Vagina (tissue), 2 donors: ENCODE results near the gene IRS2.
A peak's percentile ranks its signal among the peaks of the same experiment; 100 is the strongest.

Experiments
- POLR2A ChIP-seq, 2 donors: fragments of 450-650 bp; IDR thresholded peaks; one replicate each; pipeline ENCODE4 v1.6.1; 2017; ENCODE audit warnings: antibody characterized with exemption in 2 of 2, mild to moderate bottlenecking in 2 of 2, moderate library complexity in 2 of 2
- POLR2AphosphoS5 ChIP-seq, 2 donors: sonication (generic); formaldehyde crosslinking; IDR thresholded peaks; one replicate each; pipeline ENCODE4 v1.9.0; 2017; ENCODE audit warnings: antibody characterized with exemption in 2 of 2, mild to moderate bottlenecking in 2 of 2, low read depth in 1 of 2; ENCODE audit not compliant: insufficient read depth in 1 of 2
- TF ChIP-seq, protein P1 (sequence below), 3 experiments: fragments of 450-650 bp in 2 of 3; fragments of 200-600 bp in 1 of 3; sonication (generic) in 1 of 3; IDR thresholded peaks; one replicate each; pipeline ENCODE4 v1.5.1; 2017 to 2019; ENCODE audit warnings: antibody characterized with exemption in 3 of 3, mild to moderate bottlenecking in 2 of 3, moderate library complexity in 2 of 3

DNA sequence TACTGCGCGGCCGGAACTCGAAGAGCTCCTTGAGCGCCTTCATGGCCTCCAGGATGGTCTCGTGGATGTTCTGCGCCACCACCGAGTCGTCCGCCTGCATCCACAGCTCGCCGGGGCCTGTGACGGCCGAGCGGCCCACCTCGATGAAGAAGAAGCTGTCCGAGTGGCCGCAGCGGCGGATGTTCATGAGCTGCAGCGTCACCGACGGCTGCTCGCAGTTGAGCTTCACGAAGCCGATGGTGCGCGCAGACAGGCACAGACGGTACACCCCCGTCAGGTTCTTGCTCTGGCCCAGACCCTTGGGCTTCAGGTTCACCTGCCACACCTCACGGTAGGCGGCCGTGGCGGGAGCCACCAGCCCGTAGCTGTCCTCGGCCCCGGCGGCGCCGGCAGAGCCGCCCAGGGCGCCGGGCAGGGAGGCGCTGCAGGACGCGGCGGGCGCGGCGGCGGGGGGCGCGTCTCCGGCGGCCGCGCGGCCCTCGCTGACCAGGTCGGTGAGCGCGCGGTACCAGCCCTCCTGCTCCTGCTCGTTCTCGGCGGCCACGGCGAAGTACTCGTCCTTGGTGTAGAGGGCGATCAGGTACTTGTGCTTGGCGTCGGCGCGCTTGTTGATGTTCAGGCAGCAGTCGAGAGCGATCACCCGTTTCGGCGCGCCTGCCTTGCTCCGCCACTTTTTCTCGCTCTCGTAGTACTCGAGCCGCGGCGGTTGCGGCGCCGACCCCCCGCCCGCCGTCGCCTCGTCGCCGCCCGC lies 1.1 kb downstream of the IRS2 start:
- TF ChIP-seq, protein P1, sequence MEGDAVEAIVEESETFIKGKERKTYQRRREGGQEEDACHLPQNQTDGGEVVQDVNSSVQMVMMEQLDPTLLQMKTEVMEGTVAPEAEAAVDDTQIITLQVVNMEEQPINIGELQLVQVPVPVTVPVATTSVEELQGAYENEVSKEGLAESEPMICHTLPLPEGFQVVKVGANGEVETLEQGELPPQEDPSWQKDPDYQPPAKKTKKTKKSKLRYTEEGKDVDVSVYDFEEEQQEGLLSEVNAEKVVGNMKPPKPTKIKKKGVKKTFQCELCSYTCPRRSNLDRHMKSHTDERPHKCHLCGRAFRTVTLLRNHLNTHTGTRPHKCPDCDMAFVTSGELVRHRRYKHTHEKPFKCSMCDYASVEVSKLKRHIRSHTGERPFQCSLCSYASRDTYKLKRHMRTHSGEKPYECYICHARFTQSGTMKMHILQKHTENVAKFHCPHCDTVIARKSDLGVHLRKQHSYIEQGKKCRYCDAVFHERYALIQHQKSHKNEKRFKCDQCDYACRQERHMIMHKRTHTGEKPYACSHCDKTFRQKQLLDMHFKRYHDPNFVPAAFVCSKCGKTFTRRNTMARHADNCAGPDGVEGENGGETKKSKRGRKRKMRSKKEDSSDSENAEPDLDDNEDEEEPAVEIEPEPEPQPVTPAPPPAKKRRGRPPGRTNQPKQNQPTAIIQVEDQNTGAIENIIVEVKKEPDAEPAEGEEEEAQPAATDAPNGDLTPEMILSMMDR (IDR thresholded peaks at IDR 0.05) = no peak
- TF ChIP-seq POLR2AphosphoS5 (IDR thresholded peaks at IDR 0.05; ENCODE audit: insufficient read depth in 1 of 2, low read depth in 1 of 2) (peak in 1 of 2 donors; percentile 41), POLR2A (IDR thresholded peaks at IDR 0.05) (no peak)
